Midbrain (tissue), 1 donor: Measurements from ENCODE around the gene ARSB.
"Not testable (repeated sequence)": the region's sequence is repeated elsewhere in the genome, so short reads cannot be mapped to it uniquely, and the experiment has no call there.

Source experiments
- DNase-seq: peaks from one replicate; lab custom pipeline; 2025; lab: John Stamatoyannopoulos, UW

The ARSB gene

DNA sequence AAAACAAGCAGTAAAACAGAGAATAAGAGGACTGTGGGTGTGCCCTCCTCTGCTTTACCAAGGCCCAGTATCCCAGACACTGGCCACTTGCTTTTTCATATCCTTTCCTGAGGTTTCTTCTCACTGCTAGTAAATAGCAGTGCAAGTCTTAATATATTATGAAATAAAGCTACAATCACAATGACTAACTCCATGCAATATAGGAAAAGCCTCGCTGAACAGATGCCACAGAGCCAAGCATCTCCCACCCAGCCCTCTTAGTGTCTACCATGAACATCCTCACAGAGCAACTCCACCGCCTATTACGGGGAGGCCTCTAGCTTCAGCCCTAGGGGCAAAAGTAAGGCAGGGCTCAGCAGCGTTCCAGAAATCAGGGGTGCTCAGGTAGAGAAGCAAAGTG lies 205.8 kb downstream of the ARSB start:
- no peak for DNase-seq

DNA sequence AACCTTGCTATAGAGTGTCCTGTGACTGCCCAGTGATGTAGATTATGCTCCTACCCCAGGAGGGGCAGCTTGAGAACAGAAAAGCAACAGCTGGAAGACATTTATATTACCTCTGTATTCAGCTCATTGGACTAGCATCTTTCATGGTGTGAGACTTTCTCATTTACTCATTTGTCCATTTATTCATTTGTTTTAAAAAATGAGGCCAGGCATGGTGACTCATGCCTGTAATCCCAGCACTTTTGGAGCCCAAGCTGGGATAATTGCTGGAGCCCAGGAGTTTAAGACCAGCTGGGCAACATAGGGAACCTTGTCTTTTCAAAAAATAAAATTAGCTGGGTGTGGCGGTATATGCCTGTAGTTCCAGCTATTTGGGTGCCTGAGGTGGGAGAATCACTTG lies 206.6 kb downstream of the ARSB start:
- DNase-seq = no peak

DNA sequence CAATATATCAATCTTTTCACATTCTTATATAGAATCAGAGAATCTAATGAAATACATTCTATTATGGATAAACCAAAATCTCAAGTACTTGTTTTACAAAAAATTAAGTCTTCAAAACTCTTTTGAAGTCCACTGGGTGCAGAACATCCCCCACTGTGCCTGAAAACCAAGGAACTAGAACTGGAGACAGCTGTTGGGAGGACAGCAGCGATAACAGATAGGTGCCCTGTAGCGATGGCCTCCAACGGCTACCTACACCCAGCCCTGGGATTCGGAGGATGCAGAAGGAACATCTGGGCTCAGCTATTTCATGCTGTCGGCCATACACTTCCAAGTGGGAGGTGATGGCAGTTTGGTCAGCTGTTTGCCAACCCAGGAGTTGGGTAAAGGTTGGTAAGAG lies 207.2 kb downstream of the ARSB start:
- DNase-seq = no peak

DNA sequence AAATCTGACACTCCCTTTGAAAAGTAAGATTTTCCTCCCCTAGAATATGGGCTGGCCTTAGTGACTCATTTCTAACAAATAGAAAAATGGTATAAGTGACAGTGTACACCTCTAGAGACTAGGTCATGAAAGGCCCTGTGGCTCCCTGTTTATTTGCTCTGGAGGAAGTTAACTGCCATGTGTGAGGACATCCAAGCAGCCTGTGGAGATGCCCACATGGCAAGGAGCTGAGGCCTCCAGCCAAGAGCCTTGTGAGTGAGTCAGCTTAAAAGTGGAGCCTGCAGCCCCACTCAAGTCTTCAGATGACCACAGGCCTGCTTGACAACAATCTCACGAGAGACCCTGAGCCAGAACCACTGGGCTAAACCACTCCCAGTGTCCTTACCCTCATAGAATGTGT lies 208.5 kb downstream of the ARSB start:
- no peak for DNase-seq

DNA sequence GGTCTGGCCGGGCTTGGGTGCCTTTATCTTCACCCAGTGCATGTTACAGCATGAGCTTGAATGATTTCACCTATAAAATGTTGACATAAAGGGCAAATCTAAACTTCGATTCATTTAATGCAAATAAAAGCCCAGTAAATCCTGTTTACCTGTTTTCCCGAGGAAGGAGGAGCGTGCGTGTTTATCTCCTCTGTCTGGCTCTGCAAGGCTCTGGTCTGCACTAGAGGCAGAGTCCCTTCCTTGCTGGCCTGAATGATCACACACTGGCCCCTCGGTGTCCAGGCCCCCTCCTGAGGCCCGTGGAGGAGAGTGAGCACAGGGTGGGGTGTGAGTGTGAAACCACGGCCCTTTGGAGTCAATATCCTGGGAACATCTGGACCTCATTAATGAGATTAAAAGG lies 211.5 kb downstream of the ARSB start:
- DNase-seq = no peak

DNA sequence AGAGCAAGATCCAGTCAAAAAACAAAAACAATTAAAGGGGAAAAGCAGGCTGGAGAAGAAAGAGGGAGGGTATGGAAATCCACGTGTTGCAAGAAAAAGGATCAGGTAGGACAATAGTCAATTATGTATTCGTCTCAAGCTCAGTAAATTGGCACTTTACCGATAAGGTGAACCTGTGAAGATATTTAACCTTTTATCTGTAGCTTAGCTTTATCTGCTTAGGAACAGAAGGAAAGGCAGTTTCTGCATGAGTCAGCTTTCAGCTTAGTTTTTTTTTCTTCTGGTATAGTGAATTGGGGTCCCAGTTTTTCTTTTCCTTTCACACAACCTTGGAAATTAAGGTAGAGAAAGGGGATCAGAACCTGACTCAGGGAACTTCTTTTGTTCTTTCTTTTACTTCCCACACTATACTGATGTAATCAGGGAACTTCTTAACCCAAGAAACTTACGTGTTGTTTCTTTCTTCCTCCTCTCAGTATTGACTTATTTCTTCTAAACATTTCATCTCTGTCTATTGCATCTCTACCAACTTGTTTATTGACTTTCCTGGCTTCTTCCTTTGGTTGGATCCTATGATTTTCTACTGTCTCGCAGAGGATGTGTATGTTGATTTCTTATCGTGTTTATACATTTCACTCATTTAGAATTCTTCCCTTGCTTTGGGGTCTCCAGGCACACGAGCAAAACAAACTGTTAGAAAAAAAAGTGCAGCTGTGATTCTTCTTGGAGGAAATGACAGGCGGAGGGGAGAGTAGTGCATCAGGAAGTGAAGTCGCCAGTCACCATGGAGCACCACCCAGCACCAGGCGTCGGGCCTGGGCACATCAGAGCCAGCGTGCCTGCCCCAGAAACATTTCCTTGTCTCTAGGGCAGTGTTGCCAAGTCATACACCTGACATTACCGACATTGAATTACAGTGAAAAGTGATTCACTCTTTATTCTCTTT lies 213.6 kb downstream of the ARSB start:
- no peak for DNase-seq

DNA sequence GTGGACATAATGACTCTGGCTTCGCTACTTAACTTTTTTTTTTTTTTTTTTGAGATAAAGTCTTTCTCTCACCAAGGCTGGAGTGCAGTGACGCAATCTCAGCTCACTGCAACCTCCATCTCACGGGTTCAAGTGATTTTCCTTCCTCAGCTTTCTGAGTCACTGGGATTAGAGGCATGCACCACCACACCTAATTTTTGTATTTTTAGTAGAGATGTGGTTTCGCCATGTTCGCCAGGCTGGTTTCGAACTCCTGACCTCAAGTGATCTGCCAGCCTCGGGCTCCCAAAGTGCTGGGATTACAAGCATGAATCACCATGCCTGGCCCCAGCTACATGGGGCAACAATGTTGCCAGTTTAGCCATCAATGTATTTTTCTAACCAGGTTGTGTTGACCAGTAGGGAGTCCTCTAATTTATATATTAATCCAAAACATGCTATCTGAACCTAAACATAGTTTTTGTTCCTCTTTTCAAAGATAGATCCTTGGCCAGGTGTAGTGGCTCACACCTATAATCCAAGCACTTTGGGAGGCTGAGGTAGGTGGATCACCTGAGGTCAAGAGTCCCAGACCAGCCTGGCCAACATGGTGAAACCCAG lies 216.2 kb downstream of the ARSB start:
- DNase-seq = no peak

DNA sequence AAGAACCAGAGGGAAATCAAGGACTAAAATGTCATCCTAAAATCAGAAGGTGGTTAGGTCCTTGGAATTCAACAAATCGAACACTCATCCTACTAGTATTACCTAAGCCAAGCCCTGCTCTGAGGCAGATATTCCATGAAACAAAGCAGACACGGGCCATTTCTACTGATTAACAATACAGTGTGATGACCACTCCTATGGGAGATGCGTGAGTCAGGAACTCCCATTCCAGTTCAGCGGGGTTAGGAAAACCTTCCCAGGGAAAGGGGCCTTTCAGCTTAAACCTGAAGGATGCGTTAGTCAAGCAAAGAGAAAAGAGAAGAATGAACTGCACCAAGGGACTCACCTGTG lies 218.7 kb downstream of the ARSB start:
- no peak for DNase-seq

DNA sequence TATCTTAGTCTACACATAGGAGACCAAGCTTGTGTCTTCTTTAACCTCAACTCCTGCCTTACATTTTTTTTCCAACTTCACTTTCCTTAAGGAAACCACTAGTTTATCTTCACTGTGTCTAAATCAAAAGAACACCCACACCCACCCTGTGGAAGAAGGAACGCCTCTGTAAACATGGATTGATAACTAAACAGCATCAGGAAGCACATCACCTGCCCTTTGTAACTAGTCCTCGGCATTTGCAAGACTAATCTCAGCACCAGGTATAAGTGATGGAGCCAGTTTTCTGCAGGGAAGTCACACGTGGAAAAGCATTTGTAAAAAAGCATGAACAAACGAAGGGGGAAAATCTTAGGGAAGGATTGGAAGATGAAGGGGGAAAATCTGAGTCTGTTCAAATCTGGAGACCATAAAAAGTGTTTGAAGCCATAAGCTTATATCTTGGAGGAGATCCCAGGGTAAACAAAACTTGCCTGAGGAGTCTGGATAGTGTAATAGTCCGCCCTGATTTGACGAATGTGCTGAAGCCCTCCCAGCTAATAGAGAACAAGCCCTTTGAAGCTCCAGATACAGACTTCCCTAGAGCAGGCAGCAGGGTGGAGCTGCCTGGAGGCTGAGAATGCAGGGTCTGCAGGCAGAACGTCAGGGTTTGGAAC lies 219.2 kb downstream of the ARSB start:
- DNase-seq = no peak

DNA sequence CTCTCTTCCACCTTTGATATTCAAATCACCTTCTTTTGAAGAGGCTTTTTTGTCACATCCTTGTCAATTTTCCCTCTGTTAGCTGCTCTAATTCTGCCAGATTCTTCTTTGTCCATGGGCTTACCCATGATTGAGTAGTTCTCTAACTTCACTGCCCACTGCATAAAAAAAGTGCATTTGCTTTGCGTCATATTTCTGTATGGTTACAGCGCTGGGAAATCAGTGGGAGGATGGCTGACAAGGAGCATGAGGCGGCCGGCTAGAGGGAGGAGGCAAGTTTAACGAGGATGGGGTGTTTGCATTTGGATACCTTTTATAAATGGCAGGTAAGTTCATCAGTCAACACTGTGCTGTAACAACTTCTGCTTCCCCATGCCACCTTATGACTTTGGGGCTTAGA lies 220.0 kb downstream of the ARSB start:
- DNase-seq = no peak

DNA sequence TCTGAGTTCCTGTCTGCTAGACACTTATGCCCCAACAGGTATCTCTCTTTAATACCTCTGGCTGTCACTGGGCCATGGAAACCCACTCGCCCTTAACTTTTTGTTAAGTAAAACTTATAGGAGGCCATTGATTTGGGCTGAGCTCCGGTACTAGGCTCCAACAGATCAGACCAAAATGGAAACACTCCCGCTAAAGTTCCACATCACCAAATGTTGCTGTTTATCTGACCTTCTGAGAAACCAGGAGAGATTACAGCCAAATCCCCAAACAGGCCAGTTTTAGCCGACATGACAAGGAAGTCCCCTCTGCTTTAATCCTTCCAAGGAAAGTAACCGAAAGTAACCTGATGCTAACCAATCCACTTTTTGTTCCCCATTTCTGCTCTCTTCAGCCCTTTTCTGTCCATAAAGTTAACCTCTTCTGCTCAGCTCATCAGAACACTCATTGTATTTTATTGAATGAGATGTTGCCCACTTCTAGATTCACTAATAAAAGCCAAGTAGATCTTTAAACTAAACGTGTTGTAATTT lies 221.4 kb downstream of the ARSB start:
- no peak for DNase-seq

DNA sequence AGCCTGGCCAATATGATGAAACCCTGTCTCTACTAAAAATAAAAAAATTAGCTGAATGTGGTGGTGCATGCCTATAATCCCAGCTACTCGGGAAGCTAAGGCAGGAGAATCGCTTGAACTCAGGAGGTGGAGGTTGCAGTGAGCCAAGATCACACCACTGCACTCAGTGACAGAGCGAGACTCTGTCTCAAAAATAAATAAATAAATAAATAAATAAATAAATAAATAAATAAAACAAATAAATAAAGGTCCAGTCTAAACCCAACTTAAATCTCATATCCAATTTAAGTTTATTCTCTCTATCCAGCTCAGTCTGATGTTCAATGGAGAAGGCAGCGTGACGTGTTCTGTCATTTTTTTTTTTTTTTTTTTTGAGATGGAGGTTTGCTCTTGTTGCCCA lies 222.4 kb downstream of the ARSB start:
- not testable (repeated sequence) for DNase-seq

DNA sequence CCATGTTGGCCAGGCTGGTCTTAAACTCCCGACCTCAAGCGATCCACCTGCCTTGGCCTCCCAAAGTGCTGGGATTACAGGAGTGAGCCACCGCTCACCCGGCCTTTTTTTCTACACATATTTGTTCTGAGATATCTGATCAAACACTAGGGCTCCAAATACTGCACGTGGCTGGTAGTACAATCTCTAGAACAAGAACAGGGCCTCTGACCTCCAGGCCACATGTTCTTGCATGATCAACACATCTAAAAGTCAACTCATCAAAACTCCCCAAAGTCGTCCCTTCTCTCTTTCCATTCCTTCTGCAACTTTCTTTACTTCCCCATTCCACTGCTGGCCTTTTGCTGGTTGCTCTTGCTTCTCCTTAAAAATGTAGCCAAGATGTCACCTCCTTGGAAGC lies 223.3 kb downstream of the ARSB start:
- no peak for DNase-seq

DNA sequence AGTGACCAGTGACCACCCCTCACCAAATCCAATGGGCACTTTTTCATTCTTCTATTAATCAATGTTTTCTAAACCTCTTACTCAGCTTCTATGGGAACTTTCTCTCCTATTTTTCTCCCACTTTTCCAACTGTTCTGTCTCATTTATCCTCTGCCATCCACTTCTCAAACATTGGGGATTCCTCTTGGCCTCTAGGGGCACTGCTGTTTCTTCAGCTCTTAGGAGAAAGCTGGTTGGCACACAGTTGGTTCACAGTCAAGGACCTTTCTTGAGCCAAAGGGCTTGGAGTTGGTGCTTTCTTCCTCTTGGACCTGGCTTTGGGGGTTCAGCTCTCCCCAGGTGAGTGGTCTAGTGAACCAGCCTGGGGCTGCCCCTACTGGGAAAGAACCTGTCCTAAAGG lies 224.3 kb downstream of the ARSB start:
- DNase-seq = no peak

DNA sequence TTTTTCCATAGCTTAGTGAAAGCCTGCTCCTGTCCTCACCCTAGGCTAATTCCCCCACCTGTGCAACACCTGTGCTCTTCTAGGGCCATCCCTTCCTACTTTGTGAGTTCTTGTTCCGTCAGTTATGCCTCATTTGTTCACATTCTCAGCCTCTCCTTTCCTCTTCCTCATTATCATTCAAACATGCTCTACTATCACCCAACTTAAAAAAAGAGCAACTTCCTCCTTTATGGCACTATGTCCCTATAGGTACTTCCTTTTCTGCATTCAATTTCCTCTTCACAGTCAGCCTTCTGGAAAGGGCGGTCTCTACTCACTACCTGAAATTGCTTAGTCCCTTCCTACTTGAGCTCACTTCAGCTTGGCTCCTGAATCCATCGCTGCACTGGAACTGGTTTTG lies 224.7 kb downstream of the ARSB start:
- no peak for DNase-seq

DNA sequence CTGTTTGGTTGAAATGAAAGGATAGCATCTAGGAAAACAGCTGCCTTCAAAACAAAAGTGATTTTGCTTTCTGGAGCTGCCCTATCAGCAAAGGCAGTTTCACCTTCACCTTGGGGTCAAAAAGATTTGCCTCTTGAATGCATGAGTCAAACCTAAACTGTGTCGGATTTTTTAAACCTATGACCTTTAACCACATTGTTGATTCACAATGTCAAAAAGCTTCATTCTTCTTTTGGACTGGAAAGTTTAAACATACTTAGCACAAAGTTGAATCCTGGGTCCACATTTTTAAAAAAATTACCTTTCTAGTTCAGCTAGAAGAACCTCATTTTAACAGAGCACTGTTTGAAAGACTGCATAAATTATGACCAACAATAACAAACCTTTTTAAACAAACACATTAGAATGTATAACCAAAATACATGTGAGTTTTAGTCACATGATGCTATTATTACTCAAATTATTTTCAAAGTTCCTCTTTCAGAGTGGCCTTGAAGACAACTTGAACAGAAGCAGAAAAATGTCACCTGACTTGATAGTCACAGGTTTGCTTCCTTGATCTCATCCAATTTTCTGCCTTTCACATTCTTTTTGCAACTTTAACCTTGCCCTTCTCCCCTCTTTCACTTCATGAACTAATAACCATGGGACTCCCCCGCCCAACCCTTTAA lies 226.8 kb downstream of the ARSB start:
- no peak for DNase-seq

DNA sequence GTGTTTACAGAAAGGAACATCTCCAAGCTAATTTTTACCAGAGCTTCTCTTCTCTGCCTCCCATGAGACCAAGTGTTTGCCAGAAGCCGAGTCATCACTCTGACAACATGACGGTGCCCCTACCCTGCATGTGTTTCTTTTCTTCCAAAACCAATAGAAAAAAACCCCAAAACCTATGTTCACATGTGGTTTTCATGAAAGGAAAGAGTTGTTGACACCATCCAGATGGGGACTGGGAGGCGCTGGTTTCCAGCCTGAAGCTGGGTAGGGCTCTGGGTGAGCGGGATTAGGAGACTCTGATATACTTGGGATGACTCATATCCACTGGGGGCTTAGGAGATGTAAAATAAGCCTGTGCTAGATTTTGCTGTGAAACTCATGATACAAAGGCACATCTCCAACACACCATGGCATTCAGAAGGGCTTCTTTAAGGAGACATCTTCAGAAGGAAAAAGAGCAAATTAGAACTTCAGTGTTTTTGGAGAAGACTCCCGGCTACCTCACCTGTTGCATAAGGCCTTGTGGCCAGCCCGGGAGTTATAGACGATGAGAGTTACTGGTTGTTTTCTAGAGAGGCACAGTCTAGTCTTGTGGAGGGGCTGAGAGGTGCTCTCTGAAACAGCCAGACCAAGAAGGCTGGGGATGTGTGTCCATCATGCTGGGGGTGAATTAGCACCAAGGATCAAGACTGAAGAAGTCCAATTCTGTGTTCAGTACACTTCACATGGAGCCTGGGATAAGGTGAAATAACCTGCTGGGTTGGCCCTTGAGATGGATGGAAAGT lies 227.6 kb downstream of the ARSB start:
- DNase-seq = no peak

DNA sequence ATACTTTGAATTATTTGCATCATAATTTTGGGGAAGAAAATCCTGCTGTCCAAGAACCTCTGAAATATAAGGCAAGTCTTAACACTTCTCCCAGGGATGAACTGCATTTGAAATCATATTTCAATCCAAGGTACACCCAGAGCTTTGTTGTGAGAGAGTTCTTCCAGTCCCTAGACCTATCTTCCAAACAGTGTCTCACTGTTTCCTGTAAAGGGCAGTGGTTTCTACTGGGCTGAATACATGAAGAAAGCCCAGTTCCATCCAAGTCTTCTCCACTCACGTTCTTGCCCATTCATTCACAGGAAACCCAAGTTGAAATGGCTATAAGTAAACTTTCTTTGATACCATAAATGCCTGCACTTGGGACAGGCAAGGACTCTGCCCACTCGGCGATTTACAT lies 228.3 kb downstream of the ARSB start:
- no peak for DNase-seq

DNA sequence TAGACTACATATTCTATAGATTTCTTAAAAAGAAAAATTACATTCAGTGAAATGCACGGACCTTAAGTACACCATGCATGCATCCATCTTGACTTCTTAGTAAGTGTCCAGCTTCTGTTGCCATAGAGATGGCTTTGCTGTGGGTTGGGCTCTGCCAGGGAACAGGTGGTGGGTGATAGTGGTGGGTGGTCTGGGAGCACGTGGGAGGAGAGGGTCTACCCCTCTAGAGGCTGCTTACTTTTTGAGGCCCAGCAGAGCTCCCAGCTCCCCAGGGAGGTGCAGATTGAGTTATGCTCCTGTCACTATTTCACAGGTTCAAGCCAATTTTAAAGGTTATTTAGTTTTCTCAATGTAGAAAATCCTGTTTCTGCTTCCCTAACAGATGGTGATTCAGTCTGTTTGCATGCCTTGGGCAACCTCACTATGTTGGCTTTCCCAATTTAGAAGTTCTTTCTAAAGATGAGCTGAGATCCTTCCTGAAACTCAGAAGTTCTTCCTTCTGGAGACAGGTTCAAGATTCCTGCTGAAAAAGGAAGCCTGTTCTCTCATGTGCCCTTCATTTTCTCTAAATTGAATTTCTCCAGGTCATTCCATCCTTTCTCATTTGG lies 229.2 kb downstream of the ARSB start:
- DNase-seq = no peak

DNA sequence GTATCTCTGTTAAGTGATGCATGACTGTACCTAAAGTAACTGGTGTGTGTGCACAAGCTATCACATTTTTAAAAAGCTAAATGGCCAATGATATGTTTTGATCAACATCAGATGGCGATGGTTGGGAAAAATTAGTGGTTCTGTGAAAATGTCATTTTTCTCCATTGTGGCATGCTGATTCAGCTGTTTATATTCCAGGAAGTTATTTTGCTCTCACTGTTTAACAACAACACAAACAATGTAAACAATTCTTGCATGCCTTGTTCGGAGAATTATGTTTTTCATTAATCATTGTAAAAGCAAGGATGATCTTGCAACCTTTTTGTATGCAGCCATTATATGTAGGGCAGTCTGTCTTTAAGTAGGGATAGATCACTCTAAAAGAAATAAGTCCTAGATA lies 230.5 kb downstream of the ARSB start:
- DNase-seq = no peak

DNA sequence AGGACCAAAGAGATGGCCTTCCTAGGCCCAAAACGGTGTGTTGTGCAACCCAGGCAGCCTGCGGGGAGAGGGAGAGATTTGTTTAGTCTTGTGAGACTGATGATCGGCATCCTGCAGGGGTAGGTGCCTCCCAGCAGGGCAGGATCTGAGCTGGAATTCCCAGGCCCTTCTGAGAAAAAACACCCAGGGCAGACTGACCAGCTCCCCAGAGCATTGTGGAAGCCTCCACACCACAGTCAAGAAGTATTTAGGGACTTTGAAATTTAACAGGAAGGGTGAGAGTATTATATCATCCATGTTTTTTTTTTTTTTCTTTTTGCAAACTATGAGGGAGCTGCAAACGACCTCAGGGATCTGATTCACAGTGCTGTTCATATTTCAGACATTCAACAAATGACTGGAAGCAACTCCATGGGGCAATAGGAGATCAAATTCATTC lies 232.0 kb downstream of the ARSB start:
- DNase-seq = no peak
